Nephron progenitor cell (in vitro differentiated cells): ENCODE data around the gene RCVRN.

Source experiments
- DNase-seq: peaks from one replicate; pipeline ENCODE4 v3.0.0; 2021
- H3K27ac Mint-ChIP-seq: 2 replicates; pipeline ENCODE4 v1.8.0; 2021; ENCODE audit warnings: mild to moderate bottlenecking, moderate library complexity, mixed read lengths
- H3K27me3 Mint-ChIP-seq: 2 replicates; pipeline ENCODE4 v1.8.0; 2021; ENCODE audit warnings: mild to moderate bottlenecking, low read depth, mixed read lengths; ENCODE audit not compliant: poor library complexity
- H3K36me3 Mint-ChIP-seq: 2 replicates; pipeline ENCODE4 v1.8.0; 2021; ENCODE audit warnings: low read depth, mixed read lengths
- H3K4me1 Mint-ChIP-seq: 2 replicates; pipeline ENCODE4 v1.8.0; 2021; ENCODE audit warnings: mixed read lengths
- H3K4me3 Mint-ChIP-seq: 2 replicates; pipeline ENCODE4 v1.8.0; 2021; ENCODE audit warnings: mild to moderate bottlenecking, moderate library complexity, mixed read lengths
- H3K9me3 Mint-ChIP-seq: 2 replicates; pipeline ENCODE4 v1.8.0; 2021; ENCODE audit warnings: mild to moderate bottlenecking, moderate library complexity, mixed read lengths
- TF ChIP-seq, protein P1 (sequence below): fragments of 200-600 bp; sonication (generic); IDR thresholded peaks from 2 replicates; pipeline ENCODE4 v1.5.0; 2021; ENCODE audit warnings: antibody characterized with exemption

RCVRN gene

DNA sequence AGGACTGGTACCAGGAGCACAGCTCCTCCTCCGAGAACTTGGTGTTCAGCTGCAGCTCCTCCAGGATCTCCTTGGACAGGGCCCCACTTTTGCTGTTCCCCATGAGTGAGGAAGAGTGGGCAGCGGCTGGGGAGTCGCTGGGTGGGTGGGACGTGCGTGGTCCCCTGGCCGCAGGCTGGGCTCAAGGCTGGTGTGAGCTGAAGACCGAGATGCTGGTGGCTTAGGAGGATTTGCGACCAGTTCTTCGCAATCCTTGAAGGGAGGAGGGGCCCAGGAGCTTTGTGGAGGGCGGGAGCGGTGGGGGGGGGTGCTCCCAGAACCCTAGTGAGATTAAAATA is at the start of gene RCVRN:
Gene RCVRN (minus strand): TSS at position 194 of the 338 bp plus-strand sequence. CDS start 91 bp downstream, at position 103.
- Mint-ChIP-seq H3K36me3 (no peaks in the 10 kb centered on the region), H3K9me3 (no peaks in the 10 kb centered on the region), H3K27ac (peak within 1 kb of the TSS; percentile 57)

DNA sequence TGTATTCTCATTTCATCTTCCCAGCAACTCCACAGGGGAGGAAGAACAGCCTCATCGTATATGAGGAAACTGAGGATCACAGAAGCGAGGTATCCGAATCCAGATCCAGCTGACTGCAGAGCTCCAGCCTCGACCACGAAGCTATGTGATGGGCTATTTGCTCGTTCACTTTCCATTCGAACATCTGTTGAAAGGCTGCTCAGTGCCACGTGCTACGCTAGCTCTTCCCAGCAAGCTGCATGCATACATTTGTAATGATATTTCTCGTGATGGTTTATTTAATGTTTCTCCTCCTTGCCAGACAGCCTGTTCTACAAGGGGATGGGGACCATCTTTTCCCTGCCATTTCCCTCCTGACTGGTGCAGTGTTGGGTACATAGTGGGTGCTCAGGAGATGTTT is 48.4 kb upstream of the RCVRN start:
- H3K9me3 Mint-ChIP-seq, result no peaks in the 10 kb centered on the region
- H3K27me3 Mint-ChIP-seq, result peaks cover 55% of the 10 kb centered on the region
- no peak overlapping the region for H3K4me3 Mint-ChIP-seq
- TF ChIP-seq, protein P1, sequence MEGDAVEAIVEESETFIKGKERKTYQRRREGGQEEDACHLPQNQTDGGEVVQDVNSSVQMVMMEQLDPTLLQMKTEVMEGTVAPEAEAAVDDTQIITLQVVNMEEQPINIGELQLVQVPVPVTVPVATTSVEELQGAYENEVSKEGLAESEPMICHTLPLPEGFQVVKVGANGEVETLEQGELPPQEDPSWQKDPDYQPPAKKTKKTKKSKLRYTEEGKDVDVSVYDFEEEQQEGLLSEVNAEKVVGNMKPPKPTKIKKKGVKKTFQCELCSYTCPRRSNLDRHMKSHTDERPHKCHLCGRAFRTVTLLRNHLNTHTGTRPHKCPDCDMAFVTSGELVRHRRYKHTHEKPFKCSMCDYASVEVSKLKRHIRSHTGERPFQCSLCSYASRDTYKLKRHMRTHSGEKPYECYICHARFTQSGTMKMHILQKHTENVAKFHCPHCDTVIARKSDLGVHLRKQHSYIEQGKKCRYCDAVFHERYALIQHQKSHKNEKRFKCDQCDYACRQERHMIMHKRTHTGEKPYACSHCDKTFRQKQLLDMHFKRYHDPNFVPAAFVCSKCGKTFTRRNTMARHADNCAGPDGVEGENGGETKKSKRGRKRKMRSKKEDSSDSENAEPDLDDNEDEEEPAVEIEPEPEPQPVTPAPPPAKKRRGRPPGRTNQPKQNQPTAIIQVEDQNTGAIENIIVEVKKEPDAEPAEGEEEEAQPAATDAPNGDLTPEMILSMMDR, result no peak
- H3K36me3 Mint-ChIP-seq, result no peaks in the 10 kb centered on the region
- H3K4me1 Mint-ChIP-seq, result peaks cover 6% of the 10 kb centered on the region
- no peak overlapping the region for H3K27ac Mint-ChIP-seq
- no peak for DNase-seq

More for the DNA sequence above, at the start of gene RCVRN:
- Mint-ChIP-seq H3K4me3 (no peak within 1 kb of the TSS), H3K27me3 (no peaks in the 10 kb centered on the region), H3K4me1 (peaks cover 83% of the 10 kb centered on the region)
- TF ChIP-seq, protein P1, result no peak
- DNase-seq, result no peak

DNA sequence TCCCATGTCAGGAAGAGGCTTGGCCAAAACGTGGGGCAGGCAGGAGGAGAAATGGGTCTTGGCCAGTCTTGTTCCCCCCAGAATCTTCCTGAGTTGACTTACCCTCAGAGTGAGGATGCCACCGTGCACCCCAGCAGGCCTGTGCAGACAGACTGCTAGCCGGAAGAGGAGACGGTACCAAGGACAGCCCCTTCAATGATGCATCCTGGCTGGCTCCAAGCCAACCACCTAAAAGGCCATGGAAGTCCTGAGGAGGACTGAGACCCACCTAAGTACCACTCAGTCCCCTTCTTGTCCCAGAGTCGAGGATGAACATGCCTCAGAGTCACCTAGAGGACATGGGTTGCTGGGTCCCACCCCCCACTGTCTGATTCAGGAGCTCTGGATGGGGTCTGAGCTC is 46.7 kb upstream of the RCVRN start:
- Mint-ChIP-seq H3K4me3 (no peak overlapping the region), H3K27ac (no peak overlapping the region), H3K36me3 (no peaks in the 10 kb centered on the region), H3K4me1 (peaks cover 5% of the 10 kb centered on the region), H3K27me3 (peaks cover 46% of the 10 kb centered on the region), H3K9me3 (no peaks in the 10 kb centered on the region)
- TF ChIP-seq, protein P1, result no peak
- DNase-seq, result no peak

DNA sequence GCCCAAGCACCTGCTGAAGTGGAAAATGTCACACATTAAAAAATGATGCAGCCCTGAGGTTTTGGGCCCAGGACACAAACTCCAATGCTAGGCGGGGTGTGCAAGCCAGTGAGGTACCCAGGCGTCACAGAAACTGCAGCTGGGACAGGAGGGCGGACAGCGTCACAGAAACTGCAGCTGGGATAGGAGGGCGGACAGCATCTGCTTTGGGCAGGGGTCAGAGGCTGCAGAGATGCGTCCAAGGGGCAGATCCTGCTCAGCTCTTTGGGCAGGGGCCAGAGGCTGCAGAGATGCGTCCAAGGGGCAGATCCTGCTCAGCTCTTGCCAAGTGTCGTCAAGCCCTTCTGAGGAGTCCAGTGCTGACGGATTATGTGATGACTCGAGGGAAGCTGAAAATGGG is 43.9 kb upstream of the RCVRN start:
- Mint-ChIP-seq H3K27ac (no peak overlapping the region), H3K9me3 (no peaks in the 10 kb centered on the region), H3K4me1 (peaks cover 19% of the 10 kb centered on the region), H3K36me3 (no peaks in the 10 kb centered on the region), H3K4me3 (no peak overlapping the region), H3K27me3 (peaks cover 26% of the 10 kb centered on the region)
- DNase-seq, result no peak
- TF ChIP-seq, protein P1, result no peak

DNA sequence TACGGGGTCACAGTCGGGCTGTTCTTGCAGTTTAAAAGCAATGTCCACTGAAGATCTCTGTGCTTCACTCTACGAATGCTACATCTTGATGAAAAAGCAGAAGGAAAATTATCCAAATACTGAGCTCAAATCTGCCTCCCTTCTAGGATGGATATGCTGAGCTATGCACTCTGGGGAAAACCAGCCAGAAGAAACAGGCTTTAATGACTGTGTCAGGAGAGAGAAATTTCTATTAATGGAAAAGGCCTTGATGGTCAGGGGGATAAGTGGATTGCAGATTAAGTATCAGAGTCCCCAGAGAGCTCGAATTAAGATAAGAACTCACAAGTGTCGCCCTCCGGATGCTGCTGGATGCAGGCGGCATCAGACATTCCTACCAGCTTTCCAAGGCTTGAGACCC is 39.6 kb upstream of the RCVRN start:
- Mint-ChIP-seq H3K27ac (no peak overlapping the region), H3K36me3 (no peaks in the 10 kb centered on the region), H3K4me3 (no peak overlapping the region), H3K9me3 (no peaks in the 10 kb centered on the region), H3K27me3 (peaks cover 13% of the 10 kb centered on the region), H3K4me1 (peaks cover 19% of the 10 kb centered on the region)
- DNase-seq, result no peak
- TF ChIP-seq, protein P1, result no peak

DNA sequence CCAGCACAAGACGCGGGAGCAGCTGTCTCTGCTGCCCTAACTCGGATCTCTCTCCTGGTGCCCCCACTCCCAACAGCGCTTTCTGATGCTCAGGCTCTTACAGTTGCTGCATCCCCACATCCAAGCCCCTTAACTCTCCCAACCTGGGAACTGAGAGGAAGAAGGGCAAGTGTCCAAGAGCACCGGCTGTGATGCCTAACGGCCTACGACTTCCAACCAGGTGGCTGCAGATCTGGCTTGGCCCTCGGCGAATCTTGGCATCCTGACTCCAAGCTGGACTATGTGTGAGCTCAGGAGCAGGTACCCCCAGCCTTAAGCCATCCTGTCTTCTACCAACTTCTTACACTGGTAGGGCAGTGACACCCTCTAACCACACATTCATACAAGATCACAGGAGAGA is 38.3 kb upstream of the RCVRN start:
- H3K36me3 Mint-ChIP-seq, result no peaks in the 10 kb centered on the region
- H3K4me3 Mint-ChIP-seq, result no peak overlapping the region
- TF ChIP-seq, protein P1, result no peak
- DNase-seq, result no peak
- peaks cover 14% of the 10 kb centered on the region for H3K4me1 Mint-ChIP-seq
- H3K27me3 Mint-ChIP-seq, result peaks cover 13% of the 10 kb centered on the region
- H3K27ac Mint-ChIP-seq, result no peak overlapping the region
- peaks cover 2% of the 10 kb centered on the region for H3K9me3 Mint-ChIP-seq
